ENCODE data around the gene FOXP4.

FOXP4 gene

DNA sequence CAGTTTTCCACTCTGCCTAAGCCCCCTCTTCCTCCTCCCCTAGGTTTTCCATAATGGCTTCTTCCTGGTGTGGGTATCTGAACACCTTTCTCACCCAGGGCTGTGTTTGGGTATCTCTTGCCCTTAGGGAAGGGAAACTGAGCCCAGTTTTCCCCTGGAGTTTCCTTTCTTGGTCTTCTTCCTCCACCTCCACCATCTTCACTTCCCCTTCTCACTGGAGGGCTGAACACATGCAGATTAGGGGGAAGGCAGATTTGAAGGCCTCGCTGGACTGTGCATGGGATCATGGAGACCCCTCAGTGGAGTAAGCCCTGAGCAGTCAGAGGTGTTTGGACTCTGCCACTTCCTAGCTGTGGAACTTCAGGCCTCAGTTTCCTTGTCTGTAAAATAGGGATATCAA is 27.8 kb downstream of the FOXP4 start:
- WGBS (ENCODE audit: insufficient coverage, insufficient read length), result no CpG with 5 or more reads among the region's 1 CpG
- DNase-seq (ENCODE audit: low read depth, low spot score), result no peak

GRCh38 chr6:41575598-41575997 is 29.4 kb downstream of the FOXP4 start:
- Histone ChIP-seq H3K4me3 (ENCODE audit: low read length) (no peak overlapping the region), H3K36me3 (ENCODE audit: control insufficient read depth, insufficient read depth, low read length) (no peaks in the 10 kb centered on the region; the same call in 1 of the 2 replicates), H3K27me3 (ENCODE audit: control insufficient read depth, insufficient read depth, low read length) (no peaks in the 10 kb centered on the region), H3K27ac (ENCODE audit: low read length) (no peak overlapping the region), H3K9me3 (ENCODE audit: control insufficient read depth, insufficient read depth, low read length) (no peaks in the 10 kb centered on the region), H3K4me1 (ENCODE audit: control insufficient read depth, insufficient read depth, low read length) (peaks cover 24% of the 10 kb centered on the region)
- no CpG with 5 or more reads among the region's 2 CpGs for WGBS (ENCODE audit: insufficient coverage, insufficient read length)
- no peak for DNase-seq (ENCODE audit: low read depth, low spot score)

More for the DNA sequence above, 27.8 kb downstream of the FOXP4 start:
- Histone ChIP-seq H3K4me1 (ENCODE audit: control insufficient read depth, insufficient read depth, low read length) (peaks cover 31% of the 10 kb centered on the region), H3K36me3 (ENCODE audit: control insufficient read depth, insufficient read depth, low read length) (no peaks in the 10 kb centered on the region; the same call in 1 of the 2 replicates), H3K27me3 (ENCODE audit: control insufficient read depth, insufficient read depth, low read length) (no peaks in the 10 kb centered on the region), H3K4me3 (ENCODE audit: low read length) (no peak overlapping the region), H3K9me3 (ENCODE audit: control insufficient read depth, insufficient read depth, low read length) (no peaks in the 10 kb centered on the region), H3K27ac (ENCODE audit: low read length) (no peak overlapping the region)

GRCh38 chr6:41576667-41577066 is 30.5 kb downstream of the FOXP4 start:
- DNase-seq (ENCODE audit: low read depth, low spot score), result no peak
- H3K36me3 ChIP-seq (ENCODE audit: control insufficient read depth, insufficient read depth, low read length), result no peaks in the 10 kb centered on the region; the same call in 1 of the 2 replicates
- H3K27me3 ChIP-seq (ENCODE audit: control insufficient read depth, insufficient read depth, low read length), result no peaks in the 10 kb centered on the region
- no peak overlapping the region for H3K27ac ChIP-seq (ENCODE audit: low read length)
- H3K4me3 ChIP-seq (ENCODE audit: low read length), result no peak overlapping the region
- no CpG with 5 or more reads among the region's 4 CpGs for WGBS (ENCODE audit: insufficient coverage, insufficient read length)
- no peaks in the 10 kb centered on the region for H3K9me3 ChIP-seq (ENCODE audit: control insufficient read depth, insufficient read depth, low read length)
- H3K4me1 ChIP-seq (ENCODE audit: control insufficient read depth, insufficient read depth, low read length), result peaks cover 19% of the 10 kb centered on the region

GRCh38 chr6:41577356-41578216 is 31.4 kb downstream of the FOXP4 start:
- Histone ChIP-seq H3K27me3 (ENCODE audit: control insufficient read depth, insufficient read depth, low read length) (no peaks in the 10 kb centered on the region), H3K27ac (ENCODE audit: low read length) (peak overlapping the region; percentile 72), H3K9me3 (ENCODE audit: control insufficient read depth, insufficient read depth, low read length) (no peaks in the 10 kb centered on the region), H3K4me1 (ENCODE audit: control insufficient read depth, insufficient read depth, low read length) (peaks cover 19% of the 10 kb centered on the region), H3K36me3 (ENCODE audit: control insufficient read depth, insufficient read depth, low read length) (no peaks in the 10 kb centered on the region; the same call in 1 of the 2 replicates), H3K4me3 (ENCODE audit: low read length) (no peak overlapping the region)
- WGBS (ENCODE audit: insufficient coverage, insufficient read length), result no CpG with 5 or more reads among the region's 5 CpGs
- DNase-seq (ENCODE audit: low read depth, low spot score), result no peak

DNA sequence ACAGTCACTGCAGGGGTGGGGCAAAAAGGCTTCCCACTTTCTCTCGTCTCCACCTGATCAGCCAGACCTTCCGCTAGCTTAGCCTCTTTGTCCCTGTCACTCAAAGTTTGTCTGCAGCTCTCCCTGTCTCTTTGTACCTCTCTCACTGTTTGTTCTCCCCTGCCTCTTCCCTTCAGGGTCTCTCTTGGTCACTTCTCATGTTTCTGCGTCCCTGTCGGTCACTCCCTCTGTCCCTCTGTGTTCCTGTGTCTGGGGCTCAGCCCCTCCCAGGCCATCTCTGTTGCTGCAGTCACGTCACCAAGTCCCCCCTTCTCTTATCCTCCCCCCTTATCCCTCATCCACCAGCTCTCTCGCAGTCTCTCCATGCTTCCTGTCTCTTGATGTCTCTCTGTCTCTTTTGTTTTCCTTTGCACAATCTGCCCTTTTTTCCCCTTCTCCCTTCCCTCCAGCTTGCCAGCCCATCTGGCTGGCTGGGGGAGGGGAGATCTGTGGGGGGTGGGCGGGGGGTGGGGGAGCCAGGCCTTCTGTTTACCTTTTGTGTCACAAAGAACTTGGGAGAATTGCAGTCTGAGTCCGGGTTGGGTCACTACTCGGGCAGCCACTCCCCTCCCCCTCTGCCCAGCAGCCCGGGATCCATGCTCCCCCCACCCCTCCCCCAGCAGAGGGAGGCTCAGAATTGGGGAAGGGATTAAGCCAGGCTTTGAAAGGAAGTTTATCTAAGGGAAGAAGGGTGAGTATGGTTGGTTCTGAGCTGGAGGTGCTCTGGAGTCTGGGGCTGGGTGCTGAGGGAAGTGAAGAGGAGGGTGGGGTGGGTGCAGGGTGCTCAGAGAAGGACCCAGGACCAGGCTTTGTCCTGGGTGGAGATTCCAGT is 32.3 kb downstream of the FOXP4 start:
- H3K27me3 ChIP-seq (ENCODE audit: control insufficient read depth, insufficient read depth, low read length), result no peaks in the 10 kb centered on the region
- DNase-seq (ENCODE audit: low read depth, low spot score), result no peak
- H3K4me1 ChIP-seq (ENCODE audit: control insufficient read depth, insufficient read depth, low read length), result peaks cover 19% of the 10 kb centered on the region
- peak overlapping the region; percentile 72 for H3K27ac ChIP-seq (ENCODE audit: low read length)
- WGBS (ENCODE audit: insufficient coverage, insufficient read length), result no CpG with 5 or more reads among the region's 10 CpGs
- no peak overlapping the region for H3K4me3 ChIP-seq (ENCODE audit: low read length)
- H3K36me3 ChIP-seq (ENCODE audit: control insufficient read depth, insufficient read depth, low read length), result no peaks in the 10 kb centered on the region; the same call in 1 of the 2 replicates
- H3K9me3 ChIP-seq (ENCODE audit: control insufficient read depth, insufficient read depth, low read length), result no peaks in the 10 kb centered on the region

- Histone ChIP-seq H3K9me3 (ENCODE audit: control insufficient read depth, insufficient read depth, low read length) (no peaks in the 10 kb centered on the region), H3K36me3 (ENCODE audit: control insufficient read depth, insufficient read depth, low read length) (no peaks in the 10 kb centered on the region; the same call in 1 of the 2 replicates), H3K4me1 (ENCODE audit: control insufficient read depth, insufficient read depth, low read length) (peaks cover 22% of the 10 kb centered on the region), H3K4me3 (ENCODE audit: low read length) (no peak overlapping the region), H3K27ac (ENCODE audit: low read length) (no peak overlapping the region), H3K27me3 (ENCODE audit: control insufficient read depth, insufficient read depth, low read length) (no peaks in the 10 kb centered on the region)
- no CpG with 5 or more reads among the region's 3 CpGs for WGBS (ENCODE audit: insufficient coverage, insufficient read length)
- no peak for DNase-seq (ENCODE audit: low read depth, low spot score)
Observed at GRCh38 chr6:41579088-41579610, 33.0 kb downstream of the FOXP4 start.

GRCh38 chr6:41580690-41581089 is 34.5 kb downstream of the FOXP4 start:
- no peak overlapping the region for H3K27ac ChIP-seq (ENCODE audit: low read length)
- H3K4me1 ChIP-seq (ENCODE audit: control insufficient read depth, insufficient read depth, low read length), result peaks cover 23% of the 10 kb centered on the region
- no peak overlapping the region for H3K4me3 ChIP-seq (ENCODE audit: low read length)
- no peaks in the 10 kb centered on the region for H3K9me3 ChIP-seq (ENCODE audit: control insufficient read depth, insufficient read depth, low read length)
- H3K36me3 ChIP-seq (ENCODE audit: control insufficient read depth, insufficient read depth, low read length), result no peaks in the 10 kb centered on the region; the same call in 1 of the 2 replicates
- DNase-seq (ENCODE audit: low read depth, low spot score), result no peak
- no peaks in the 10 kb centered on the region for H3K27me3 ChIP-seq (ENCODE audit: control insufficient read depth, insufficient read depth, low read length)
- WGBS (ENCODE audit: insufficient coverage, insufficient read length), result no CpG with 5 or more reads among the region's 7 CpGs

DNA sequence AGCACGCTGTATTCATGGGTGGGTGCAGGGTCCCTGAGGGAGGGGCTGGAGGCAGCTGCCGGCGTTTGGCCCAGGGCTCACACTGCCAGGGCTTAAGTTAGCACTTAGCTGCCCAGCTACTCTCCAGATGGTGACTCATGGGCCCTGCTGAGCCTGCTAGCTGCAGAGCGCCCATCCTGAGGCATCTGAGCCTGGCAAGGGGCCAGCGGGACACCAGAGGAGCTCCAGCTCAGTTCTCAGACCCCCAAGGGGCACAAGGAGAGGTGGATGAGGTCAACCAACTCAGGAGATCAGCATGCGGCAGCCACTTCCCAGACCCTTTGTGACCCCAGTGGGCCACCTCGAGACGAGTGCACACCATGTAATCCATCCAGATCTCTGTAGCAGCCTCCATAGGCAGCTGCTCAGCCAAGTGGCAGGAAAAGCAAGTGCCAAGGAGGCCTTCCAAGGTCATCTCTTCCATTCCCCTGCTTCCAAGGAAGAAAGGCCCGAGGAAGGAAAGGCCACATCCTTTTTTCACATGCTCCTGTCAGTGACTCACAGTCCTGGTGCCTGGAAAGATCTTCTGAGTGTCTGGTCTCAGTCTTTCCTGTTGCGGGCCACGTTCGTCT is 35.3 kb downstream of the FOXP4 start:
- WGBS (ENCODE audit: insufficient coverage, insufficient read length), result no CpG with 5 or more reads among the region's 12 CpGs
- Histone ChIP-seq H3K27me3 (ENCODE audit: control insufficient read depth, insufficient read depth, low read length) (no peaks in the 10 kb centered on the region), H3K36me3 (ENCODE audit: control insufficient read depth, insufficient read depth, low read length) (no peaks in the 10 kb centered on the region; the same call in 1 of the 2 replicates), H3K4me3 (ENCODE audit: low read length) (no peak overlapping the region), H3K27ac (ENCODE audit: low read length) (no peak overlapping the region), H3K4me1 (ENCODE audit: control insufficient read depth, insufficient read depth, low read length) (peaks cover 22% of the 10 kb centered on the region), H3K9me3 (ENCODE audit: control insufficient read depth, insufficient read depth, low read length) (no peaks in the 10 kb centered on the region)
- no peak for DNase-seq (ENCODE audit: low read depth, low spot score)

- no CpG with 5 or more reads among the region's 5 CpGs for WGBS (ENCODE audit: insufficient coverage, insufficient read length)
- H3K36me3 ChIP-seq (ENCODE audit: control insufficient read depth, insufficient read depth, low read length), result no peaks in the 10 kb centered on the region
- H3K4me1 ChIP-seq (ENCODE audit: control insufficient read depth, insufficient read depth, low read length), result peaks cover 20% of the 10 kb centered on the region
- H3K4me3 ChIP-seq (ENCODE audit: low read length), result no peak overlapping the region
- no peaks in the 10 kb centered on the region for H3K9me3 ChIP-seq (ENCODE audit: control insufficient read depth, insufficient read depth, low read length)
- DNase-seq (ENCODE audit: low read depth, low spot score), result no peak
- H3K27me3 ChIP-seq (ENCODE audit: control insufficient read depth, insufficient read depth, low read length), result no peaks in the 10 kb centered on the region
- no peak overlapping the region for H3K27ac ChIP-seq (ENCODE audit: low read length)
Observed at GRCh38 chr6:41582540-41582939, 36.4 kb downstream of the FOXP4 start.

DNA sequence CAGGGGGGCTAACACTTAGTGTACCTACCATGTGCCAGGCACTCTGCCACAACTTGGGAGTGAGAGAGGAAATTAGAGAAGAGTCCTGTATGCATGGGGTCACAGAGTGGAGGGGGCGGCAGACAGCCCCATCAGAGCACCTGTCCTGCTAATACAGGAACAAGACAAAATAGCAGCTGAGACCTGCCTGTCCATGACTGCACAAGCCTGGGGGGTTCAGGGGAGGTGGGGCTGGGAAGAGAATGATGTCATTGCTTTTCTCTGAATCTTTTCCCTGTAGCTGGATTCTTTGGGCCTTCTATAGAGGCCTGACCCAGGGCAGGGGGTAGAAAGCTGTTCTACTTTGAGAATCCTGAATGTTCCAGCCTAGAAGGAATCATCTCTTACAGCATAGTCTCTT is 37.4 kb downstream of the FOXP4 start:
- peaks cover 14% of the 10 kb centered on the region for H3K4me1 ChIP-seq (ENCODE audit: control insufficient read depth, insufficient read depth, low read length)
- WGBS (ENCODE audit: insufficient coverage, insufficient read length), result no CpG with 5 or more reads among the region's 1 CpG
- no peak for DNase-seq (ENCODE audit: low read depth, low spot score)
- no peaks in the 10 kb centered on the region for H3K36me3 ChIP-seq (ENCODE audit: control insufficient read depth, insufficient read depth, low read length)
- no peaks in the 10 kb centered on the region for H3K9me3 ChIP-seq (ENCODE audit: control insufficient read depth, insufficient read depth, low read length)
- H3K27me3 ChIP-seq (ENCODE audit: control insufficient read depth, insufficient read depth, low read length), result no peaks in the 10 kb centered on the region
- H3K4me3 ChIP-seq (ENCODE audit: low read length), result no peak overlapping the region
- H3K27ac ChIP-seq (ENCODE audit: low read length), result no peak overlapping the region

Data from iPS DF 6.9 (cell line).